ENCODE results near the gene CADPS2.

GRCh38 chr7:122303531-122304318 is 582.5 kb downstream of the CADPS2 start:
- TF ChIP-seq CTCF (IDR thresholded peaks at IDR 0.05; ENCODE audit: low read length), result no peak
- TF ChIP-seq EZH2 (IDR thresholded peaks at IDR 0.05; ENCODE audit: borderline replicate concordance, low read length), result no peak
